HG02588 (cell line): ENCODE data around the gene TUBB6.
A peak's percentile ranks its signal among the peaks of the same experiment; 100 is the strongest.

ENCODE experiments used
- ATAC-seq: cut with Tn5 transposase; IDR thresholded peaks from one replicate; pipeline ENCODE4 v1.9.1; 2021; ENCODE audit warnings: mild to moderate bottlenecking, moderate library complexity; ENCODE audit not compliant: unreplicated experiment

The TUBB6 gene

DNA sequence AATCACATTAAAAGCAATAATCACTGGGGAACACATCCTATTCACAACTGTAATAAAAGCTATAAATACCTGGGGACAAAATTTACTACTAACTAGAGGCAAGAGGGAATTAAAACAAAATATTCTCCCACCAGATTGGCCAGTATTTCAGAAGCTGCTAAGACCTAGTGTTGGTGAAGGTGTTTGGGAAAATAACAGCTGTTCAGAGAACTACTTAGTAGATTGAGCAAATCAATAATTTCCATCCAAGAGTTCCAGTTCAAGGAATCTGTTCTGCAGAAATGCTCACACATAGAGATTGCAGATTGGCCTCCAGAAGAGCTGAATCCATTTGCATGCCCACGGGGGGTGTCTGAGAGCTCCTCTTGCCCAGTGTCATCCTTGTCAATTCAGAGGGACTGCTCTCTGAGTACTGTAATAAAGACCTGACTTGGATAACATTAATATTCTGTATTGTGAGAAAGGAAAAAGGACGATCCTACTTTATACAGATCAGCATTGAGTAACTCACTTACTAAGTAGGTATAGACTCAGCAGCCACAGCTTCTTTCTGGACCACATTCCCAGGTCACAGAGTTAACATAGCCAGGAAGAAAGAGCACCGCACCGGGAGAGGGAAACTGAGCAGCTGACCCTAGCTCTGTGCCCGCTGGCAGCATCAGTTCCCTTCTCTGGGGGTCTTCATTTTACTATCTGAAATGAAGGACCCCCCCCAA is 5.6 kb downstream of the TUBB6 start:
- no peak for ATAC-seq

DNA sequence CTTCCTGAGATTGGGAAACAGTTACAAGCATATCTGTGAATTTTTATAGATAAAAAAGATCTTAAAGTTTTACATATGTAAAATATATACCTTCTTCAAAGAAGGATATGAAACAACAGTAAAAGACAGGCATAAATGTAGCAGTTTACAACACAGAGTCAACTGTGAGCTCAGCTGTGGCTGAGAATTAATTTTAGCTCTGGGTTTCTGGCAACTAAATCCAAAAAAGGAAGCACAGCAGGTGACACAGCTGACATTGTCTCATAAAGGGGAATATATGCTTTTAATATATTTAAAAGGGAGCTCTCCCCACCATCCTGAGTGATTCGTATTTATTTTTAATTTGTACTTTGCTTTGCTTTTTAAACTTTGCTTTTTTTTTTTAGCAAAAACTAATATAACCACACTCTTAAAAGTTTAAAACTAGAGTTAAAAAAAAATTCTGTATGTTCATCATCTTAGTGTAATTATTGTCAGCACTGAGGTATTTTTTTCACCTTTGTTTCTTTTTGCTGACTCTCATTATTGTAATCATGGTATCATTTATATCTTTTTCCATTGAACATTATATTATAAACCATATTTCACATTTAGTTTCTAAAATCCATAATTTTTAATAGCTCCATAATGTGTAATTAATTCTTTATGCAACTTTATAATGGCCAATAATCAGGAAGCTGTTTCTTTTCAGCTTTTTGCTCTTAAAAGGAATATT is 6.7 kb downstream of the TUBB6 start:
- no peak for ATAC-seq

DNA sequence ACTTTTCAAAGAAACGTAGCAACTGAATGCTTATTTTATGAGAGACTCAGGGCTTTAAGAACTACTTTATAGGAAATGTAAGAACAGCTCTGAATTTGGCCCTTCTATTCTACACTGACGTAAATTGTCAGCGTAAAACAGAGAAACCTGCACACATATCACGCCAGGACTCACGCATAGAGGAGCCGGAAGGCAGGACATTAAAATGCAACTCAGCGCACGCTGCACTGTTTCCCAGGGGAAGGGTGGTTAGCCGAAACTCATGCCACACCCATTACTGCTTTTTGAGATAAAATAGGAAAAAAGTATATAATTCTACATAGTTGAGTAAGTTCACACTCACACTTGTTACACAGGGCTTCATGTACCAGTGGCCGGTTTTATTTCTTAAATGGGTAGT is 7.4 kb downstream of the TUBB6 start:
- no peak for ATAC-seq

DNA sequence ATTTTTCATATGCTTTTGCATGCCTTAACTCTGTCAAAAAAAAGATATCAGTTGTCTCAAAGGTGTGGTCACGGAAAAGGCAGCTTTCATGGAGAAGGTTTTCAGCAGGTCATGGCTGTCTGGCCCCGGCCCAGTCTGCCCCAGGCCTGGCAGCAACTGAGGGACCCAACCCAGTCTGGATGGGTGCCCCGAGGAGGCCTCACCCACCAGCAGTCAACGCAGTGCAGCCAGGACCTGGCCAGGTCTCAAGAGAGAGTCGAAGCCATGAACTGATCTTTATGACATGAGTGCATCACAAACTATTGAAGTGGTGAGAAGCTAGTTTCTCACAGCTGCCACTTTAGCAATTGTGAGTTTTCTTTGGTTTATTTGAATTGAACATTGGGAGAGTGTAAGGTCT is 7.9 kb downstream of the TUBB6 start:
- no peak for ATAC-seq

DNA sequence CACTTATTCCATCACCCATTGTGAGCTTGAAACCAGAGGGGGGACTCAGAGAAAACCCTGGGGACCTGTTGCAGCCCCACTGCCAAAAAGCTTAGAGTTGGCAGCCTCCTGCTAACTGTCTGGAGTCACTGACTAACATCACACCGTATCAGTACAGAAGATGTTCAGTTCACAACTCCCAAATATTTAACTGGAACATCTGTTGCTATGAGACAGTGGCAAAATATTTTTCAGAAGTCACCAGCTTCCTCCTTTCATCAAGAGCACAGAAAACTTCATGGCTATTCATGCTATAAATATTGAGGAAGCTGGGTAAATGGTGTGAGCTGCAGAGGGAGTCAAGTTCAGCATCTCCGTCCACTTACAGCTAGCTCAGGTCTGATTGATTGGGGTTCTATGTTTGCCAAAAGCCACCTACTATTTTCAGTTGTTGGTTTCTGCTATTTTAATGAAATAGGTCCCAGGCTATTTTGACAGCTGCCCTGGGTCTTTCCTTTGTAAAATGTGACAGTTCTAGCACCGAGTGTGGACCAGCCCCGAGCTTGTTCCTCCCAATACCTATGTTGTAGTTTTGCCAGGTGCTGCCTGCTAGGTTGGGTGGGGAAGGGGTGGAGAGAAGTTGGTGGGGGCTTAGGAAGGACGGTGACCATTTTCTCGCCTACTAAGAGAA is 9.8 kb downstream of the TUBB6 start:
- no peak for ATAC-seq

DNA sequence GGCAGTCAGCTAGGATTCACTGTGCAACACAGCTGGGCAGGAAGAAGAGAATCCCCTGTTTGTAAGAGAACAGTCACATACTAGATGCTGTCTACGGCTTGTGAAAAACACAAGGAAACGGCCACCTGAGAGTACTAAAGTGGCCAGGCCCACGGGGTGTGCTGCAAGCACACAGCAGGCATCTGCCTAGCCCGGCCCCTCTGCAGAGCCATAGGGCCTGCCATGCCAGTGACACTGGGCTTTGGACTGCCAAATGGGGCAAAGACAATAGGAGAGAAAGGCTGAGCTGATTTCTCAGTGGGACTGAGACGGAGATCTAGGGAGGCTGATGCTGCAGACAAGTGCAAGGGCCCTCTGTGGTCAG is 10.3 kb downstream of the TUBB6 start:
- ATAC-seq: no peak

DNA sequence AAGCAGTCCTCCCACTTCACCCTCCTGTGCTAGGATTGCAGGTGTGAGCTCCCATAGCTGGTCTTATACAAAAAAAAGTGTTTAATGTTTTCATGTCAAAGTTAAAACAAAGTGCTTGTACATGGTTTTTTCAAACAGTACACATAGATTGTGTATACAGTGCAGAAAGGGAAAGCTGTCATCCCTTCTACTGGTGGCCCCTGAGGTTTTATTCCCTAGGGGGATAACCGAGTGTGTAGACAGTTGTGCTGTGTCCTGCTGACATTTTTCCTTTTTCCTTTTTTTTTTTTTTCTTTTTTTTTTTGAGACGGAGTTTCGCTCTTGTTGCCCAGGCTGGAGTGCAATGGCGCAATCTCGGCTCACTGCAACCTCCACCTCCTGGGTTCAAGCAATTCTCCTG is 10.8 kb downstream of the TUBB6 start:
- ATAC-seq: no peak

DNA sequence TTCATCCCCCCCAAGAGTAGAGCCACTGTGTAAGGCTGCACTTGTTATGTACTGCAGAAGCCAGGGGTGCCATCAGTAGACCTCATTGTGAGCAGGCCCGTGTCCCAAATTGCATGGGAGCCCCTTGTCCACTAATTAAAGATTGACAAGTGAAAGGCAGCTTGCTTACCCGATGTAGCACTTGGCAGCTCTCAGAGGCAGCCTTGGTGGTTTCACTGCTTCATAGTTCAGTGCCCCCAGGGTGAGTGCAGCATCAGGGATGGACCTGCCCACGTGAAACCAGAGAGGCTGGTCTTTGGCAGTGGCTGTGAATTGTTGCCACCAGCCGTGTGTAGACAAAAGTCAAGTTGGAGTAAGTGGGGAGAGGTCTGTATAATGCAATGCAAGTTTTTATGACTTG is 13.3 kb downstream of the TUBB6 start:
- peak; percentile 79 for ATAC-seq

DNA sequence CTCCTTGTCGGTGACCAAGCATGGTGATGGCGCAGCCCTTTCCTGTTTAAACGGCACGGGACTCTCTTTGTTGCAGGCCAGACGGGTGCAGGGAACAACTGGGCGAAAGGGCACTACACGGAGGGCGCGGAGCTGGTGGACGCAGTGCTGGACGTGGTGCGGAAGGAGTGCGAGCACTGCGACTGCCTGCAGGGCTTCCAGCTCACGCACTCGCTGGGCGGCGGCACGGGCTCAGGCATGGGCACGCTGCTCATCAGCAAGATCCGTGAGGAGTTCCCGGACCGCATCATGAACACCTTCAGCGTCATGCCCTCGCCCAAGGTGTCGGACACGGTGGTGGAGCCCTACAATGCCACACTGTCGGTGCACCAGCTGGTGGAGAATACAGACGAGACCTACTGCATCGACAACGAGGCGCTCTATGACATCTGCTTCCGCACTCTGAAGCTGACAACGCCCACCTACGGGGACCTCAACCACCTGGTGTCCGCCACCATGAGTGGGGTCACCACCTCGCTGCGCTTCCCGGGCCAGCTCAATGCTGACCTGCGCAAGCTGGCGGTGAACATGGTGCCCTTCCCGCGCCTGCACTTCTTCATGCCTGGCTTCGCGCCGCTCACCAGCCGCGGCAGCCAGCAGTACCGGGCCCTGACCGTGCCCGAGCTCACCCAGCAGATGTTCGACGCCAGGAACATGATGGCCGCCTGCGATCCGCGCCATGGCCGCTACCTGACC is 17.1 kb downstream of the TUBB6 start:
- ATAC-seq: no peak

DNA sequence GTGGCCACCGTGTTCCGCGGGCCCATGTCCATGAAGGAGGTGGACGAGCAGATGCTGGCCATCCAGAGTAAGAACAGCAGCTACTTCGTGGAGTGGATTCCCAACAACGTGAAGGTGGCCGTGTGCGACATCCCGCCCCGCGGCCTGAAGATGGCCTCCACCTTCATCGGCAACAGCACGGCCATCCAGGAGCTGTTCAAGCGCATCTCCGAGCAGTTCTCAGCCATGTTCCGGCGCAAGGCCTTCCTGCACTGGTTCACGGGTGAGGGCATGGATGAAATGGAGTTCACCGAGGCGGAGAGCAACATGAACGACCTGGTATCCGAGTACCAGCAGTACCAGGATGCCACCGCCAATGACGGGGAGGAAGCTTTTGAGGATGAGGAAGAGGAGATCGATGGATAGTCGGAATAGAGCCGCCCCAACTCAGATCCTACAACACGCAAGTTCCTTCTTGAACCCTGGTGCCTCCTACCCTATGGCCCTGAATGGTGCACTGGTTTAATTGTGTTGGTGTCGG is 17.7 kb downstream of the TUBB6 start:
- ATAC-seq: no peak

DNA sequence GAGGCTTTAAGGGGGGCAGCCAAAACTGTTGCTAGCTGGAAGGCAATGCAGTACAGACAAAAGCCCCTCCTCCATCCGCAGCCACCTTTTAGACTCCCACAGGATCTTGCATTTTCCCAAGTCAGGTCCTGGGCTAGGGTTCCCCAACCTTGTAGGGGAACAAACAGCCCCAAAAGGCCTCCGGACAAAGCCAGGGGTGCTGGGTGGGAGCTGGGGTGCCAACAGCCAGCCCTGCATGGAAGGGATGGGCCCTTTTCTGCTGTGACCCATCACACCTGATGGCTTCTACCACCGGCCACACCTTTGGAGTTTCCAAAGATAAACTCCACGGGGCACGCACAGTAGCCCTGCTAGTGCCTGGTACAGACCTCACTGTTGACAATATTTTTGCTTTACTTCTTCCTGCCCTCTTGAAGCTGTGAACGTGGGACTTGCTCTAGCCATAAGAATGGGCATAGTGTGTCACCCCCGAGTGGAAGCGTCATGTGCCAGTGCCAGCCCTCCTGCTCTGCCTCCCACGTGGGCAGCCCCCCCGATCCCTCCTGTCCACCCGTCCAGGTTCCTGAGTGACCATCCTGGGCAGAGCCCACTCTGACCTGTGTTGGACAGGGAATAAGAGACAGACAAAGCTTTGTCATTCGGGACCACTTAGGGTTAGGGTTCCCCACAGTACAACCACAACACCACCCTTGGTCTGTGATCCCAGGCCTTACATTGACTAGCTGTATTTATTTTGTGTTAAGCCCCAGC is 18.8 kb downstream of the TUBB6 start:
- no peak for ATAC-seq

DNA sequence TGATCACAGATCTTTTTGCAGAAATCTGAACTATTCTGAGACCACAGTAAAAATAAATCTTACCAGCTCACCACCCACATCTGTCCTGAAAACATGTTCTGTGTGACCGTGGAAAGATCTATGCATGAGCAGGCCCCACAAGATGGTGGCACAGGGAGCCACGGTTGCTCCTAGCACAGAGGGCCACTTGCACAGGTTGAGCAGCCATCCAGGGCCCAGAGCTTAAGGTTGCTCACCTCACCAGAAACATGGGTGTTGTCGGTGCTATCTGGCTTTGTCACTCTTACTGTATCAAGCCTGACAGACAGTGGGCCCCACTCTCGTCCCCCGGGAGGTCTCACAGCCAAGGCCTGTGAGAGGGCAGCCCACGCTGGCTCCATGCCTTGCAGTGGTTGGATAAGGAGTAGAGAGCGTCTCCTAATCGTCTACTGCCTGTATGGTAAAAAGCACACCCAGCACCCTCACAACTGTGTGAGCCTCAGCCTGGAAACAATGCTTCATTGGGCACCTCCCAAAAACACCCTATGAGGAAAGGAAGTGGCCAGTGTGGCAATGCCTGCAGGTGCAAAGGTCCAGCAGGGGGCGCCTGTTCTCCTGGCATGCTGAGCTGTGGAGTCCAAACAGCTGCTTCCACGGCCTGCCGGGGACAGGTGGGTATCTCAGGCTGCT is 19.6 kb downstream of the TUBB6 start:
- ATAC-seq: peak; percentile 51

DNA sequence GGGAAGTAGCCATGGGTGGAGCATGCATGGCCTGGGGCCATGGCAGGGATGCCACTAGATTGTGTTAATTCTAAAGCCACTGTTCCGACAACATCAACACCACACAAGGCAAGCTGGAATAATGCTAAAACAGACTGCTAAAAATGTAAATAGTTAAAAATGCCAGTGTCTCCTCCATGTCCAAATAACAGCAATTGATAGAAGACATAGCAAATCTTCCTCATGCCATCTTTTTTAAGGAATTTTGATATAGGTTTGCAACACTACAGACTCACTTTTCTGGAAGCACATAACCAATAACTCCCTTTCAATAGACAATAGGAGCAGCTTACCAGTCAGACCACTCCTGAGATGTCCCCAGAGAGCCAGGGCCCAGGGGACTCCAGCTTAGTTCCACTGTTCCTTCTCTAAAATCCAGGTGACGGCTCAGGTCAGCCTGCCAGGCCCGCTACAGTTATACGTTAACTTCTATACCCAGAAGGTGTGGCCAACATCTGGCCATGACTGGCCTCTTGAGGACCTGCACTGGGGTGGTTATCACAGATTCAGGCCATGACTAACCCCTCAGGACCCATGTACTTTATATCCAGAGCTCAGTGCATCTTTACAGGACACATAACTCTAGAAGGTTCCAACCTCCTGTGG is 20.3 kb downstream of the TUBB6 start:
- ATAC-seq: no peak

DNA sequence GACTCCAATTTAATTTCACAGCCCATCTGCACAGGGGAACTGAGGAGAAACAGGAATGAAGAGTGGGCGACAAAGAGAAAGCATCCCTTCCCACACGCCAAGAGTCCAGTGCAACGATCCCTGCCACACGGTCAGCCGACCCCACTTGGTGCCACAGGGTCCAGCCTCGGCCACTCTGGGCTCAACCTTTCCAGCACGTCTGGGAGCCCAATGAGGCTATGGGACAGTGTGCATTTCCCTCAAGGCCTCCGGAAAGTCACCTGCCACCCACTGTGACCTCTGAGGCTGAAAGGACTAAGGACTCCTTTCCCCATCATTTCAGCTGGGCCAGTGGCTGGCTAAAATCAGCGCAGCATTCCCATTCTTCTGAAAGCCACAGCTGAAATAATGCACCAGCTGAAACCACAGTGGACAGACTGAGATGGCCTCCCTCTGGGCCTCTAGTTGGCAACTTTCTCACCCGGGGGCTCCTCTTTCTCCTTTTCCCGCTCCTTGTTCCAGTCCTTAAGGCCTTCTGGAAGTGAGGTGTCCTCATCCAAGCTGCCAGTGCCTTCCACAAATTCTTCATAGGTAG is 21.2 kb downstream of the TUBB6 start:
- no peak for ATAC-seq

DNA sequence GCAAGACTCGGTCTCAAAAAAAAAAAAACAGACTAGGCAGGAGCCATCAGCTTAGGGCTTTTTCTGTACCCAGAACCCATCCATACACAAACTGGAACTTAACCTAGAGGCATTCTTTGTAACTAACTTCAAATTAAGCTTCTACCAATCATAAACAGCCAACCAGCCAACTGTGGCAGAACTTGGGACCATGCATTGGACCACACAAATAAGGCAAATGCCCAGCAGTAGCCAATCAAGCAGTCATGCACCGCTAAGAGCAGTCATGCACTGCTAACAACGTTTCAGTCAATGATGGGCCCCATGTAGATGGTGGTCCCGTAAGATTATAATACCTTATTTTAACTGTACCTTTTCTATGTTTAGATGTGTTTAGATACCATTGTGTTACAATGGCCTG is 22.7 kb downstream of the TUBB6 start:
- ATAC-seq: no peak

DNA sequence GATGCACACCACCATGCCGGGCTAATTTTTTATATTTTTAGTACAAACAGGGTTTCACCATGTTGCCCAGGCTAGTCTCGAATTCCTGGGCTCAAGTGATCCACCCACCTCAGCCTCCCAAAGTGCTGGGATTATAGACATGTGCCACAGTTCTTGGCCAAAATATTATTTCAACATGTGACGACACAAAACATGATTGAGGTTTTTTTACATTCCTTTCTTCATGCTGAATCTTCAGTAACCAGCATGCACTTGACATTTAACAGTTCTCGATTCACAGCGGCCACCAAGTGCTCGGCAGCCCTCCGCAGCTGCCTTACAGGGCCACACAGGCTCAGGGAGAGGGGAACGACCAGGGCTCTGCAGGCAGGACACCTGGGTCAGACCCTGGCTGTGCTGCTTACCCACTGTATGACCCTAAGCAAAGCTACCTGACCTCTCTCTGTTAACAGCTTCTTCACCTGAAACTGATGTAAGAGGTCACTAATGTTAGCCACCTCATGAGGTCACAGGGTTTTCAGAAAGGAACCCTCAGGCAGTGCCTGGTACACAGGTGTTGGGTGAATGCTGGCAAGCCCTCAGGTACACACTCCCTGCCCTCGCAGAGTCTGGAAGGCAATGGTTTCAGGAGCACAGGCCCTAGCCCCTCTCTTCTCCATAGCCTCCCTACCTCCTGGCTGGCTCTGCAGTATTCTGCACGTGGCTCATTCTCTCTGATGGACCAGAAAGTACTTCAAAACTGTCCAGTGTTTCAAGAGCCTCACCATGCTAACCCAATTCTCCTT is 25.7 kb downstream of the TUBB6 start:
- ATAC-seq: no peak

DNA sequence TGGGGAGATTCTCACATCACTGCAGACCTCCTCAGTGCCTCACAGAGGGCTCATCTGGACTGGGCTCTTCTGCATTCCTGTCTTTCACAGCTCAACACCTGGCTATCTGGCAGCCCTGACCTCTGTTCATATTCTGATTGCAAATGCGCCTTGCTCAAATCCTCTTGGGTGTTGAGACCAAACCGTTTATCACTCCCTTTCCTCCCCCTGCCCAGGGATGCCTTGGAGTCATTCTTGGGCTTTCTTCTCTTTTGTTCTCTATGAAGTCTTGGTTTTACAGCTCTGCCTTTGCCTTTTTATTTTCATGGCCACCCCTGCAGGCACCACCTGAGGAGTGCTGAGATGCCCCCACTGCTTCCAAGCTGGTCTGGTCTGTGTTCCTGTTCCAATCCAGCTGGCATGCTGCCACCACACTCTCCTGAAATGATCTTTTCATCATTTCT is 26.3 kb downstream of the TUBB6 start:
- no peak for ATAC-seq

DNA sequence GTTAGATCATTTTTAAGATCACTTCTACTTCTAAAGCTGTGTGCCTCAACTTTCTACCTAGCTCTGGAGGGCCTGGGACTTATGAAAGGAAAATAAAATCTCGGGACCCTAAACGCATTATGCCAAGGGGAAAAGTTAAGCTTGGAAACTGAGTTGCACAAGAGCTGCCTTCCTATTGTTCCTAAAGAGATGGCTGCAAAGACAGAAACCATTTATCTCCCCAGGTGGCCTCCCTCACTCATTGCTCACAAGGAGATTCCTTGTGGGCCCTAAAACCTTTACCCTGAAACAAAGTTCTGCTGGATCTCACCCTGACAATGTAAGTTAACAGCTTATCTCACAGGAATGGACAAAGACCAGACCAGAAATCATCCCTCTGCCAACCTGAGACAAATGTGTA is 26.8 kb downstream of the TUBB6 start:
- no peak for ATAC-seq
